ENCODE data around the gene POLR1A. TPM values are rescaled to one million over a fixed set of nuclear protein-coding genes. Genes with fewer than 3 reads are reported as not detected.

POLR1A gene
- total RNA-seq, 1 experiment from 2014 or later, result 29.7 TPM

DNA sequence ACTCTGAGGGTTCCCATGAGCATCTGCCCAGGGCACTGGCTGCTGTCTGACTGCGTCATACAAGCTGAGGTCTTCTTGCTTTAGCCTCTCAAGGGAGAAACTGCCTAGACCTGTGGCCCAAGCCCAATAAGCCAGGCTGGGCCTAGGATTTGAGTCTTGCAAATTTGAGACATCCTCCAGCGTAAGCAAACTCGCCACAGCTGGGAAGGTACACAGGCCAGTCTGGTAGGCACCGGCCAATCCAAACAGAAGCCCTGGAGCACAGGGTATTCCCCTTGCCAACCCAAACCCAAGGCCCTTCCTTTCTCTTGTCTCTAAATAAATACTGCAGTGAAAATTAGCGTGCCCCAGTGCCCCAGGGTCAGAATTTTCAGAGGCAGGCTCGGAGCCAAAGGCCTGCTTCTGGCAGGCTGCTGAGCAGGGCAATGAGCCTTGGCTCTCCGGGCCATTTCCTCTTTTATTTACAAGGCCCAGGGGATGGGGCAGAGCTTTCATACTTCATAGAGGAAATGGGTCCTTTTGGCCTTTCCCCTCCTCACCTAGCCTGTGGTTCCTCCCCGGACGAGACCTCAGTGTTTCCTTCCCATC is 33.3 kb downstream of the POLR1A start:
- H3K4me1 ChIP-seq (replicated peaks; ENCODE audit: insufficient read depth), result no peaks in the 10 kb centered on the region
- TF ChIP-seq, protein P1, sequence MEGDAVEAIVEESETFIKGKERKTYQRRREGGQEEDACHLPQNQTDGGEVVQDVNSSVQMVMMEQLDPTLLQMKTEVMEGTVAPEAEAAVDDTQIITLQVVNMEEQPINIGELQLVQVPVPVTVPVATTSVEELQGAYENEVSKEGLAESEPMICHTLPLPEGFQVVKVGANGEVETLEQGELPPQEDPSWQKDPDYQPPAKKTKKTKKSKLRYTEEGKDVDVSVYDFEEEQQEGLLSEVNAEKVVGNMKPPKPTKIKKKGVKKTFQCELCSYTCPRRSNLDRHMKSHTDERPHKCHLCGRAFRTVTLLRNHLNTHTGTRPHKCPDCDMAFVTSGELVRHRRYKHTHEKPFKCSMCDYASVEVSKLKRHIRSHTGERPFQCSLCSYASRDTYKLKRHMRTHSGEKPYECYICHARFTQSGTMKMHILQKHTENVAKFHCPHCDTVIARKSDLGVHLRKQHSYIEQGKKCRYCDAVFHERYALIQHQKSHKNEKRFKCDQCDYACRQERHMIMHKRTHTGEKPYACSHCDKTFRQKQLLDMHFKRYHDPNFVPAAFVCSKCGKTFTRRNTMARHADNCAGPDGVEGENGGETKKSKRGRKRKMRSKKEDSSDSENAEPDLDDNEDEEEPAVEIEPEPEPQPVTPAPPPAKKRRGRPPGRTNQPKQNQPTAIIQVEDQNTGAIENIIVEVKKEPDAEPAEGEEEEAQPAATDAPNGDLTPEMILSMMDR (conservative IDR thresholded peaks at IDR 0.05), result no peak
- TF ChIP-seq EZH2 (IDR thresholded peaks at IDR 0.05; ENCODE audit: low read depth), result no peak
- no peaks in the 10 kb centered on the region for H3K79me2 ChIP-seq (ENCODE audit: low read depth)
- peaks cover 21% of the 10 kb centered on the region for H3K36me3 ChIP-seq (ENCODE audit: low read depth)
- no peak overlapping the region for H3K4me3 ChIP-seq
- POLR2A ChIA-PET (ENCODE audit: unreplicated experiment), result no interaction called here
- intact Hi-C loops (cut with micrococcal nuclease; ENCODE audit: unreplicated experiment), result no loop called here
- H3K9me3 ChIP-seq (ENCODE audit: insufficient read depth, low read depth), result no peaks in the 10 kb centered on the region
- no peaks in the 10 kb centered on the region for H4K20me1 ChIP-seq (ENCODE audit: insufficient read depth)
- peaks cover 11% of the 10 kb centered on the region for H3F3A ChIP-seq (ENCODE audit: insufficient read depth, low read depth)
- DNase-seq, result peak in 1 of 2 experiments; percentile 61
- no peaks in the 10 kb centered on the region for H3K9me2 ChIP-seq (ENCODE audit: insufficient read depth)
- no TSS peak for BruUV-seq (replicated peaks)
- CTCF ChIA-PET, result interaction anchor here (0.7 kb wide), 1 partner anchor 8 kb away, joined by 4 read pairs; no protein-coding TSS in a partner anchor
- H3K27me3 ChIP-seq (ENCODE audit: insufficient read depth, low read depth), result no peaks in the 10 kb centered on the region
- no peak overlapping the region for H3K4me2 ChIP-seq
- 0 out of 2 replicates have a peak overlapping the region, but pooled peaks have one; percentile 19 for H3K27ac ChIP-seq
- H2AFZ ChIP-seq, result no peak overlapping the region

DNA sequence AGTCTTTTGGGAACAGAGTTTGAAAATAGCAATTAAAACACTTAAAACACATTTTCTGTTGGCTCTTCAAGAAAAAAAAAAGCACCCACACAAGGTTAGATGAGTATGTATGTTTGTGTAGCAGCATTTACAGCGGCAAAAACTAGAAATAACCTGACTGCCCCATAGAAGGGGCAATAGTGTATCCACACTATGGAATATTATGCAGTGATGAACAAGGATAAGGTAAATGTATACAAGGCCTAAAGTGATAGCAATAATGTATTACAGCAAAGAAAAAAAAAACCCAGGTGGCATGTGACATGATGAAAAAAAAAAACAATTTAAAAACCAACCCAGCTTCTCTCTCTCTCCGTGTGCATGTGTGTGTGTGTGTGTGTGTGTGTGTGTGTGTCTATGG is 34.8 kb downstream of the POLR1A start:
- intact Hi-C loops (cut with micrococcal nuclease; ENCODE audit: unreplicated experiment), result no loop called here
- no peak for DNase-seq
- no TSS peak for BruUV-seq (replicated peaks)
- no peak overlapping the region for H3K4me2 ChIP-seq
- no peaks in the 10 kb centered on the region for H3K9me3 ChIP-seq (ENCODE audit: insufficient read depth, low read depth)
- 0 out of 2 replicates have a peak, but pooled peaks cover 4% of the 10 kb centered on the region for H3K79me2 ChIP-seq (ENCODE audit: low read depth)
- H3K4me1 ChIP-seq (replicated peaks; ENCODE audit: insufficient read depth), result no peaks in the 10 kb centered on the region
- no peaks in the 10 kb centered on the region for H4K20me1 ChIP-seq (ENCODE audit: insufficient read depth)
- H3K27ac ChIP-seq, result no peak overlapping the region
- H3K9me2 ChIP-seq (ENCODE audit: insufficient read depth), result no peaks in the 10 kb centered on the region
- H3K4me3 ChIP-seq, result no peak overlapping the region
- H3F3A ChIP-seq (ENCODE audit: insufficient read depth, low read depth), result peaks cover 16% of the 10 kb centered on the region
- no peaks in the 10 kb centered on the region for H3K27me3 ChIP-seq (ENCODE audit: insufficient read depth, low read depth)
- TF ChIP-seq, protein P1 (conservative IDR thresholded peaks at IDR 0.05), result no peak
- no peak for TF ChIP-seq EZH2 (IDR thresholded peaks at IDR 0.05; ENCODE audit: low read depth)
- peaks cover 34% of the 10 kb centered on the region for H3K36me3 ChIP-seq (ENCODE audit: low read depth)
- CTCF ChIA-PET, result no interaction called here
- no peak overlapping the region for H2AFZ ChIP-seq
- POLR2A ChIA-PET (ENCODE audit: unreplicated experiment), result no interaction called here

DNA sequence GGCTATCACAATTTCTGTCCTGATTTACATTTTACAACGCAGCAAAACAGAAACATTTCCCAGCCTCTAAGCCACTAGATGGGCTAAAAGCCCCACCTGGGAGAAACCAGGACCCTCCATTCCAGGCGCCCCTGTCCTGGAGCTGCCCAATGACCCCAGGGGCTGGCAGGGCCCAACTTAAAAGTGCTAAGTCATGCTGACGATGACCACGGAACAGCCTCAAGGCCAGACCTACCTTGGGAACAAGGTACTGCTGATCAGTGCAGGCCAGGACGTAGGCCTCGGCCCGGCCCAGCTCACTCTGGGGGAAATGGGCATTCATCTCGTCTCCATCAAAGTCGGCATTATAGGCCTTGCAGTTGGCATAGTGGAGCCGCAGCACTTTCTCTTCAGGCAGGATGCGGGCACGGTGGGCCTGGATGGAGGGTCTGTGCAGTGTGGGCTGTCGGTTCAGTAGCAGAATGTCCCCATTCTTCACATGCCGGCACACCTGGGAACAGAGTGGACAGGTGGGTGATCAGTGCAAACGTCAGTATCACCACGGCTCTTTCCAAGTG is 35.8 kb downstream of the POLR1A start:
- no peaks in the 10 kb centered on the region for H3K9me2 ChIP-seq (ENCODE audit: insufficient read depth)
- DNase-seq, result no peak
- no peak overlapping the region for H3K4me3 ChIP-seq
- 0 out of 2 replicates have a peak, but pooled peaks cover 4% of the 10 kb centered on the region for H3K79me2 ChIP-seq (ENCODE audit: low read depth)
- no peak for TF ChIP-seq EZH2 (IDR thresholded peaks at IDR 0.05; ENCODE audit: low read depth)
- TF ChIP-seq, protein P1 (conservative IDR thresholded peaks at IDR 0.05), result no peak
- BruUV-seq (replicated peaks), result no TSS peak
- H3K4me2 ChIP-seq, result no peak overlapping the region
- H3F3A ChIP-seq (ENCODE audit: insufficient read depth, low read depth), result peaks cover 20% of the 10 kb centered on the region
- CTCF ChIA-PET, result no interaction called here
- no peak overlapping the region for H3K27ac ChIP-seq
- H3K36me3 ChIP-seq (ENCODE audit: low read depth), result peaks cover 45% of the 10 kb centered on the region
- no peaks in the 10 kb centered on the region for H4K20me1 ChIP-seq (ENCODE audit: insufficient read depth)
- POLR2A ChIA-PET (ENCODE audit: unreplicated experiment), result no interaction called here
- H3K27me3 ChIP-seq (ENCODE audit: insufficient read depth, low read depth), result no peaks in the 10 kb centered on the region
- H3K9me3 ChIP-seq (ENCODE audit: insufficient read depth, low read depth), result no peaks in the 10 kb centered on the region
- H3K4me1 ChIP-seq (replicated peaks; ENCODE audit: insufficient read depth), result peaks cover 9% of the 10 kb centered on the region
- H2AFZ ChIP-seq, result no peak overlapping the region
- intact Hi-C loops (cut with micrococcal nuclease; ENCODE audit: unreplicated experiment), result no loop called here

Measured in PC-9 (cell line).